ENCODE data around the gene IL22RA1. TPM values are rescaled to one million over a fixed set of nuclear protein-coding genes. Genes with fewer than 3 reads are reported as not detected.

The IL22RA1 gene
- total RNA-seq, 1 donor from 2014 or later, result 0.21 TPM

DNA sequence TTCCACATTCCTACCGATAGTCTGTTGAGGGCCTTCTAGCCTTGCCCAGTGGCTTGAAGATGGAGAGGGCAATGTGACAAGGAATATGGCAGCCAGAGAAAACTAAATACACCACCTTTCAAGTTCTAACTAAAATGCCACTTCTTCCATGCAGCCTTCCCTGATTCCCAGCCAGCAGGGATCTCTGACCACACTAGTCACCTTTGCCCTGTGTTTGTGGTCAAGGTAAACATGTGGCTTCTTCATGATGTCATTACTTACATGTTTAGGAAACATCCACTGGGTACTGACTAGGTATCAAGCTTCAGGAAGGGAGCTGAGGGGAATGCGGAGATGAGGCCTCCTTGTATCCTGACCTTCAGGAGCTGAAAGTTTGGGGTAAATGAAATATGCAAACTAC lies 22.6 kb upstream of the IL22RA1 start:
- DNase-seq (ENCODE audit: low spot score), result no peak

DNA sequence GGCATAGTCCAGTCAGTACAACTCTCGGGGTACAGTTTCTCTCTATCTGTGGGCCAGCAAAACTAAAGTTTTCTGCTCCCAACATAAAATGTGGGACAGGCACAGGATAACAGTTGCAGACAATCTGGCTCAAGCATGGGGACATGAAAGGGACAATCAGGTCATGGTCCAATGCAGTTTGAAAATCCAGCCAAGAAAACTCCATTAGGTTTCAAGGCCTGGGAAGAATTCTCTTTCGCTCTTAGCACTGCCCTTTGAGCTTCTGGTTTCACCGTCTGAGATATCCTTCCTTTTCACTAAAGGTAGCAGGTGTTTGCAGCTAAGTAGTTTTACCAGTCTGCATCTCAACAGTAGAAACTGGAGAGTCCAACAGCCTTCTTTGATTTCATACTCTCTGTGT lies 21.1 kb upstream of the IL22RA1 start:
- no peak for DNase-seq (ENCODE audit: low spot score)

DNA sequence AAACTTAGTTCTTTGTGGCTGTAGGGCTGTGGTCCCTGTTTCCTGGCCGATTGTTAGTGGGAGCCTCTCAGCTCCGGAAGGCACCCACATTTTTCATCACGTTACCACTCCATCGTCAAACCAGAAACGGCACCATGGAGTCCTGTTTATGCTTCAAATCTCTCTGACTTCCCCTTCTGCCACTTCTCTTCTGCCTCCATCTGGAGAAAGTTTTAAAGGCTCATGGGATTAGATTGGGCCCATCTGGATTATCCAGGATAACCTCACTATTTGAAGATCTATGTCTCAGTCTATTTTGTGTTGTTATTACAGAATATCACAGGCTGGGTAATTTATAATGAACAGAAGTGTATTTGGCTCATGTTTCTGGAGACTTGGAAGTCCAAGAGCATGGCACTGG lies 19.3 kb upstream of the IL22RA1 start:
- DNase-seq (ENCODE audit: low spot score), result no peak

DNA sequence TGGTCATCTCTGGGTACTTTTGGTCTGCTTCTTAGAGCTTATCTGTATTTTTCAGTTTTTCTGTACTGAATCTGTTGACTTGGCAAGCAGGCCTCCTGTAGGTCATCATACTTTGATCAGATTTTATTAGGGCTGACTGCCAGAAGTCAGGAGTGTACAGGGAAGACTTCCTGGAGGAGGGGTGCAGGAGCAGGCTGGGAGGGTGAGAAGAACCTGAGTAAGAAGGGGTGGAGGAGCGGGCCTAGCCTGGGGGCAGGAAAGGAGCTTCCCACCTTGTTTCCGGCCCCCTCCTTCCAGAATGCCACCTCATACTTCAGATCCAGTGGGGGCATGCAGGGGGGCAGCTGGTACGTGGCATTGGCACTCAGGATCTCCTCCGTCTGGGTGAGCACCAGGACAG lies 18.3 kb upstream of the IL22RA1 start:
- DNase-seq (ENCODE audit: low spot score), result no peak

DNA sequence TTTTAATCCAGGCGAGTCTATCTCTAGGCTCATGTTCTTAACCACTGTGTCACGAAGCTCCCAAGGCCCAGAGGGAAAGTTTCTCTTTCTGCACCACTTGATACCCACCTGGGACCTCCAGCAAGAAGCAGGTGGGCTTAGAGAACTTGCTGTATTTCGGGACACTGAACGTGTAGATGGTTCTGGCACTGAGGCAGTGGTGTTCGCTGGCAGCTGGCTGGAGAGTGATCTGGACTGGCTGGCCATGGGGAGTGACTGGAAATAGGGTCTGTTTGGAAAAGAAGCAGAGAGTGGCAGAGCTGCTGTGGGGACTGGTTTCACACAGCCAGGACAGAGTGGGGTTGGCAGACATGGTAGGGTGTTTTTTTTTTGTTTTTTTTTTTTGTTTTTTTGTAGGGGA lies 16.4 kb upstream of the IL22RA1 start:
- no peak for DNase-seq (ENCODE audit: low spot score)

DNA sequence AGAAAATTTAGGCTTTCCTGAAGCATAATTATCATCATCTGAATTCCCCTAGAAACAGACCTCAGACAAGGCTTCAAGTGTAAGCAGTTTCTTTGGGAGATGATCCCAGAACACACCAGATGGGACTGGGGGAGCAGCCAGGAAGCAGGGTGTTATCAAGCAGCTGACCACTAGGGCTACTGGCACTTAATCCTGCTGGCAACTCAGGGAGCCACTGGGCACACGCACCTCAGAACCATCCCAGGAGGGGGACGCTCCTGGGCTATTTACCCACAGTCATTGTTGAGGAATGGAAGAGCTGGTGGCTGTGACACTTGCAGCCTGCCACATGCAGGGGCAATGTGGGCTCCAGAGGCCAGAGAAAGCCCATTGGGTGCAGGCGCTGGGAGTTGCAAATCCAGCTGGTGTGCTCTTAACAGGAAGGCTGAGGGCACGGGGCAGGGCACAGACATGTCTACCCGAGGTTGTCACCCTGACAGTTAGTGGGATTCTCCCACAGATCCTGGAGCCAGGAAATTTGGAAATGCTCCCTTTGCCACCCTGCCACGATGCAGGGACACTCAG lies 15.1 kb upstream of the IL22RA1 start:
- no peak for DNase-seq (ENCODE audit: low spot score)

DNA sequence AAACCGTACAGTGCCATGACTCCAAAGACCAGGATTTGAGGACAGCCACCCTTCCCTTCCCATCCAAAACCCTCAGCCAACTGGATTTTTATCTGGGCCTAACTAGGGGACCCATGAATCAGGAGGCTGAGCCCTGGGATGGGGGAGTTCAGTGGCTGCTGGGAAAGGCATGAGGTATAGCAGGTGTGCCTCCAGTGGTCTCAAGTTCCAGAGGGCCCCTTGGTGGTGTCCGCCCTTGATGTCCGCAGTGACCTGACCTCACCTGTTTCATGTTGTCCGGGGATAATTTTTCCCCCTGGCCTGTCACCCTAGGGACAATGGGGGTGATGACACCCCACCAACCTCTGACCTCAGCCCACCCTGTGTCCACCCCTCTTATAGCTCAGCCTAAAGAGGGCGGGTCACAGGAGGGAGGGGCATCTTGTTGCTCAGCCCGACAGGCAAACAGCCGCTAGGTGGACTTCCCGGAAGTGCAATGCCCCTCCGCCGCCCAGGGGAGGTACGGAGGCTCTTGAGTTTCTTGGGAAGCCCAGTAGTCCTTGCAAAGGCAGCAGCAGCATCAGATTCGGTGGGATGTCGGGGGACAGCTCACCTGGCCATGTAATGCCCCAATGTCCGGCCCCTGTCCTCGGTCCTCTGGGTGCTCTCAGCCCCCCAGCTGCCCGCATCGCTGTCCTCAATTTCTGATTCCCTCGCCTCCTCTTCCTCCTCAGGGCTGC lies 13.8 kb upstream of the IL22RA1 start:
- no peak for DNase-seq (ENCODE audit: low spot score)

DNA sequence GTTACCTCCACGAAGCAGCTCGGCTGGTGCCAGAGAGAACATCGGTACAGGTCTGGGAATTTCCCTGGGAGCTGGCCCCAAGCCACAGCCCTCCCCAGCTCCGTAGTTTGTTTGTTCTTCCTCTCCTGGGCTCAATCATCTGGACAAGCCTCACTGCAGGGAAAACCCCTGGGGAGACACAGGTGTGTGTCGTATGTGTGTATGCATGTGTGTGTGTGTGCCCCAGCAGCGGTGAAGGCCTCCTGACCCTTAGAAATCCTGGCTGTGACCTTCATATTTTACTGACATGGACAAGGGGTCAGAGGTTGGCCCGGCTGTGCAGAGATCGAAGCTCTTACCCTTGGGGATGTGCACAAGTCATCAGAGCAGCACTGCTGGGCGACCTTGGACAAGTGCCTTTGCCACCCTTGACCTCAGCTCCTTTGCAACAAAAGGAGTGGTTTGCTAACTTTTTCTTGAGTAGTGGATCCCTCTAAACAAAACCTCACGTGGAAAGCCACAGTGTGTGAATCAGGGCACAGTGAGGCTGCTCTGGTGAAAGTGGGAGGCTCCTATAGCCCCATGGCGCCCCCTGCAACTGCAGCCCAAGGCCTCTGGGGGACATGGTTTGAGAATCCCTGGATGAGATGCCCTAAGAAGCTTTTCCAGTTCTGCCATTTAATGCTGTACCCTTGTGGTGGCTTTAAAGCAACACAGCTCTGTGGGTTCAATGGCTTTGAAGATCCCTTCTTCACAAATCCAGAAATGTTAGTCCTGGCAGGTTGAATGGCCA lies 12.3 kb upstream of the IL22RA1 start:
- DNase-seq (ENCODE audit: low spot score), result no peak

DNA sequence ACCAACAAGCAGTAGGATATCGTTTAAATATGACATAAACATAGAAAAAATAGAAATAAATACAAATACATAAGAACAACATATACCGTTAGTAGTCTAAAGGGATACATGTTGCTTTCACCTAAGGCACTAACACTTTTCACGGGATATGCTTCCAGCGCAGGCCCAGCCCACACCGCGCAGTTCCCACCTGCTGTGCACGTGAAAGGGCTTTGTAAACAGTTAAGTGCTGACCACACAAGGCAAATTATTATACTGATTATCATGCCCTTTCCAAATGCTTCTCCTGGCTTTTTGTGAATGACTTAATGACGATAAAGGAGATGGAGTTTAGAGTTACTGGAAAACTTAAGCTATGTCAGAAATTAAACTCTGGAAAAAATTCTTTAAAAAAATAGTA lies 11.3 kb upstream of the IL22RA1 start:
- DNase-seq (ENCODE audit: low spot score), result no peak

DNA sequence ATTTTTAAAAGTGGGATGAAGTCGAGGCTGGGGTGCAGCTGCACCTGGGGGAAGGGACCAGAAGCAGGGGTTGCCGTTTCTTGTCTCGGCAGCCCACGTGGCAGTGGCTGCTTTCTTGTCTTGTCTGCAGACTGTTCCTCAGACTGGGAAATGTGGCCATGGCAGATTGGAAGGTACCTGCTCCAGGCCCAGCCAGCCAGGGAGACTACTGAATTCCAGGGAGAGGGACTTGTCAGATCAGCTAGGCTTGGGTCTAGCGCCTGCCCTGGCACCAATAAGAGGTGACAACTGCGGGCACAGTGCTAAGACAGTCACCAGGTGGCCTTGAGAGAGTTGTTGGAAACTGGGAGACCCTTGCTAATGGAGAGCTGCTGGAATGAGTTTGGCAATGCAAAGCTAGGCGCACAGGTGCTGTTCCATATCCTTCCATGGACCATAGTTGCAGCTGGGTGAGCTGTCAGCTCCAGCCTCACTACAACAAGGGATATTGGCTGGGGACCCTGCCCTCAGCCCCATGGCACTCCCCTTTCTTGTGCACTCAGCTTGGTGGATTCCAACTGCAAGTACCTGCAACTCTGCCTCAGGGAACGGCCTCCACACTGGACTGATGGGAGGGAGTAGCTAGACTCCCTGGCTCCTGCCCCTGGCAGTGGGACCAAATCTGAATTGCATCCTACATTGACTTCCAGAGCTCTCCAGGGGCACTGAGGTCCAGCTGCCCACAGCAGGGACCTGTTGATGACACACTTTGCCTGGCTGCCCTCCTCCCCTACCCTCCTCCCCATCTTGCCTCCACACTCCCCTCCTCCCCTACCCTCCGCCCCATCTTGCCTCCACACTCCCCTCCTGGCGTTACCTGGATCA lies 9.9 kb upstream of the IL22RA1 start:
- DNase-seq (ENCODE audit: low spot score), result no peak

DNA sequence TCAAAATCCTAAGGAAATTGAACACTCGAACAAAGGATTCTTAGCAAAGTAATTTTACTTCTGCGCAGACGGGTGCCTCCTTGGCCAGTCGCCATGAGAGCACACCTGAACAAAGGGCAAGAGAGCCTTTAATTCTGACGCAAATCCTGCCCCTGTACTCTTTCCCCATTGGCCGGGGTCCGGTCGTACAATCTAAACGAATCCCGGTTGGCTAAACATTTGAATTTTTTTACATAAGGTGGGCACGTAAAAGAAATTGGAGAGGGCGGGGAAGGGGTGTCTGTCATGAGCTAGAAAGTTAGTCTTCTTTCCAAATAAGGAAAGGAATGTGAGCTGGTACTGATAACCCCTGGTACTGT lies 8.2 kb upstream of the IL22RA1 start:
- DNase-seq (ENCODE audit: low spot score), result no peak

DNA sequence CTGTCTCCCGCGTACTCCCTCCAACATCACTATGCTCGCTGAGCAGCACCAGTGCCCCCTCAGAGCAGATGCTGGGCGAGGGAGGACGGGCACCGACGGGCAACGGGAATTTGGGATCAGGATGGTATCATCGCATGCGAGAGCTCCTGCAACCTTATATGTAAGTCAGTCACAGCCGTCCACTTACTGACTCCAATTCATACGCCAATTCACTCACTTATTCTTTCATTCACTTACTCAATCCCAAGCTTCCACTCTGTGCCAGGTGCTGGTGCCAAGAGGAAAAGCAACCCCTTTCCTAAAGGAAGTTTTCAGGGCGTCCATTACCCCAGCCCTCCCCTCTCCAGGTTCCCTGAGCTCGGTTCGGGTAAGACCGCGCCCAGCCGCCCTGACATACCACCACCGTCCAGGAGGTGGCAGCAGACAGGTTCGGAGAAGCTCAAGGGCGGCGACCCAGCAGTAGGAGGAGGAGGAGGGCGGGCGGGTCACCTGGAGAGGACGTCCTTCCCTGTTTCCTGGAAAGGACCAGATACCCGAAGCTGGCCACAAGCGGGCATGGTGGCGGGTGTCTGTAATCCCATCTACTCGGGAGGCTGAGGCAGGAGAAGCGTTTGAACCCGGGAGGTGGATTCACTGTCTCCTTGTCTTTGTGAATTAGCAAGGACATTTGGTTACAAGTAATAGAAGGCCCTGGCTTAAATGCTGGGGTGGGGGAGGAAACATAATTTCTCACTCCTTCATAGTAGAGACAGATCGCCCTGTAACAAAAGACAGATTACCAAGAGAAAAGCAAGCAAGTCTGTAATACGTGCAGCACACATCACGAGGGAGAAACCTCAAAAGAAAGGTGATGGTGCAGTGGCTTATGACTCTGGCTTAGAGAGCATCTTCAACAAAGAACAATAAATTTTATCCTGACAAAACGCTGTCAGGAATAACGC lies 7.6 kb upstream of the IL22RA1 start:
- peak; percentile 91 for DNase-seq (ENCODE audit: low spot score)

DNA sequence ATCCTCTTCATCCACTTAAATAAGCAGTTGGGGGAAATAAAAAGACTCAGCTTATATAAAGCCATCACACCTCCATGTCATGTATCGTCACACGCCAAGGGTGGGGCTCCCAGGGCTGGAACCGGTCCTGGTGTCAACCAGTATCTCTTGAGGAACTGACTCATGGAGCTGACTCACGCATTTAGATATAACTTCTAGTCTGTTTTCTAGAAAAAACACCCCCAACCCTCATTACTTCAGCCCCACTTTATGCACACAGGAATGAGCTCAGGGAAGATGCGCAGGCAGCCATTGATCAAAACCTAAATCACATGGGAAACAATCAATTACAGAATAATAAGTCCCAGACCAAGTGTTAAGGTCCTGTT lies 6.9 kb upstream of the IL22RA1 start:
- no peak for DNase-seq (ENCODE audit: low spot score)

DNA sequence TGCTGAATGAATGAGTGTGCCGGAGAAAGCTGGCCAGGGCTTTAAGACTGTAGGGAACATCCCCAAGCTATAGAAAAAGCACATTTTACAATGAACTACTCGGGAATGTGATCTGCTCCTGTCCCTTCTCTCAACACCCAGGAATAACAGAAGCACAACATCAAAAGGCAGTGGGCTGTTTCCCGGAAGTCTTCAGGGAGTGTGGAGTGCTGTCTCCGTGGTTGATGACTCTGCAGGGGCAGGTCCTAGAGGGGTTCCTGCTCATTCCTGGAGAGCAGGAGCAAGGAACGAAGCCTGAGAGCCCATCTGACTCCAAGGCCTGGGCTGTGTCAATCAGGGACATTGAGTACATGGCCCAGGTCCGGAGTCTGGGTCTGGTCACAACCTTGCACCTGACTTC lies 4.9 kb upstream of the IL22RA1 start:
- DNase-seq (ENCODE audit: low spot score), result no peak

DNA sequence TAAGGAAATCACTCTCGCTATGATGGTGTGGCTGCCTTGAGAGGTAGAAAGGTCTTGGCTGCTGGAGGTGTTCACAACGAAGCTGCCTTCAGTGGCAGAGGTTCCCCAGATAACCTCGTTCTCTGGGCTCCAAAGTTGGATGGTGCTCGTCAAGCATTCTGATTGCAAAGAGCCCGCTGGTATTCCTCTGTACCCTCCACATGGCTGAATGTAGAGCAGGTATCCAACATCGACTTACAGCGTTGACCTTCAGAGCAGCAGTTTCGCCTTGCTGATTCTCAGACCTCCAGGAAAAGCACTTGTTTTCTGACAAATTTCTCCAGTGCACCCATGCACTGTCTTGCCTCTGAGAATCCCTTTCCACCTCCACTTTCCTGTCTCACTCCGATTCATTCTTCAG lies 4.3 kb upstream of the IL22RA1 start:
- no peak for DNase-seq (ENCODE audit: low spot score)

DNA sequence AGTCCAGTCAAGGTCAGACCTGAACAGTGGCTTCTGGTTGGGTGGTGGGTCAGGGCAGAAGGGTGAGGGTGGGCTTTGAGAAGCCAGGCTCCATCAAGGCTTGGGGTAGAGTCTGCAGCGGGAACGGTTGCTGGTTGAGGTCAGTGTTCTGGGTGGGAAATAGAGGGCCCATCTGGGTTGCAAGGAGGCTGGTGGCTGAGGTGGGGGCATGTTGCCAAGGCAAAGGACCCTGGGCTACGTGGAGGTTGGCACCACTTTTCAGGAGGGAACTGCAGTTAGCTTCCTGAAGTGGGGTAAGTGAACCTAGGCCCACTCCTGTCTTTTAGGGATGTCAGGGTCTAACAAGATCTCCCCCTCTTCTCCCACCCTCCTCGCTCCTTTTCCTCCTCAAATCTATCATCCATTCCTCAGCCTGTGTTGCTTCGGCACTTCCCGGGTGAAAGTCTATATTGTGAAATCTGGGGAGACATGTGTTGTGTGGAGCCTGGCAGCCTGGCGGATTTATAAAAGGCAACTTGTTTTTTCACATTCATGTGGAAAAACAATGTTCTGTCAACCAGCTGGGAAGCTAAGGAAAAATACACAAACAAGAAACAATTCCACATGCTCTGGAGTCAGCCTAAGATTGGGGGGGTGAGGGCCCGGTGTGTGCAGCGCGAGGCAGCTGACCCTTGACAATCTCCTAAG lies 1.5 kb downstream of the IL22RA1 start:
- DNase-seq (ENCODE audit: low spot score), result no peak

DNA sequence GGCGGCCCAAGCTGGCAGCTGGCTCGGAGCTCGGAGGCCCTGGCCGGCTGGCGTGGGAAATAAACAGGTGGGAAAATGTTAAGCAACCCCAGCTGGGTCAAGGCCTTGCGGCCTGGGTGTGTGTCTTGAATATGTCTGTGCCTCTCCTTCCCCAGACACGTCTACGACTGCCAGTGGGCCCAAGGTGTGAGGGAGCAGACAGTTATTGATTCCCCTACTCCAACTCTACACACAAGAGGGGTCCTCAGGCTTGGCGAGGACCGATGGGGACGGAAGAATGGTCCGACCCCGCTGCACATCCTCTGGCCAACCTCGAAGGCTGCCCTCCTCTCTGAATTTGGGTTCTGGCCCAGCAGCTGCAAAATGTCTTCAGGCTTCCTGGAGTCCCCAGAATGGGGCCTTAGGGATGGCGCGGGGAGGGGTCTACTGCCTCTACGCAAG lies 2.2 kb downstream of the IL22RA1 start:
- no peak for DNase-seq (ENCODE audit: low spot score)

DNA sequence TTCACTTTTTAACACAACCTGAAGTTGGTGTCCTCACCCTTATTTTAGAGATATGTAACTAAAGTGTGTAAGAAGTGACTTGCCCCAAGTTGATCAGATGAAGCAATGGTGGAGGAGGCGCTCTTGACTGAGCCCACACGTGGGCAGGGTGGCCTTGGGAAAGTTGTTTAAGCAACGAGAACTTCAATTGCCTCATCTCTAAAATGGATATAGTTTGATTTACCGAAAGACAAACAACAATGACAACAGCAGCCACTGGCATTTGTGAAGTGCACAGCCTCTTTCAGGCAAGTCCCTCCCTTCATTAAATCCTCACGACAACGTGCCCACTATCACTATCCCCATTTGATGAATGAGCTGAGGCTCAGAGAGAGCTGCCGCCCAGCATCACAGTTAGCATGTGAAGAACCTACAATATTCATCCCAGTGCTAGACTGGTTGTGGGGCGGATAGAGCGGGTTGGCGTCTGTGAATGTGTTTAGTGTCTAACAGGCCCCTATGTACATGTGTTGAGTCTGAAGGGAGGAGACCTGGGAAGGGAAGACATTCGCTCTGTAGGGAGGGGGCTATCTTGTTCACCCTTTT lies 3.0 kb downstream of the IL22RA1 start:
- DNase-seq (ENCODE audit: low spot score), result no peak

DNA sequence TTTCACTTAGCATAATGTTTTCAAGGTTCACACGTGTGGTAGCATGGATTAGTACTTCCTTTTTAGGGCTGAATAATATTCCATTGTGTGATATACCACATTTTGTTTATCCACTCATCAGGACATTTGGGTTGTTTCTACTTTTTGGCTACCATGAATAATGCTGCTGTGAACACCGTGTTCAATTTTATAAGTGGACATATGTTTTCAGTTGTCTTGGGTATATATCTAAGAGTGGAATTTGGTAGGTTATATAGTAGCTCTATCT lies 3.8 kb downstream of the IL22RA1 start:
- DNase-seq (ENCODE audit: low spot score), result no peak

DNA sequence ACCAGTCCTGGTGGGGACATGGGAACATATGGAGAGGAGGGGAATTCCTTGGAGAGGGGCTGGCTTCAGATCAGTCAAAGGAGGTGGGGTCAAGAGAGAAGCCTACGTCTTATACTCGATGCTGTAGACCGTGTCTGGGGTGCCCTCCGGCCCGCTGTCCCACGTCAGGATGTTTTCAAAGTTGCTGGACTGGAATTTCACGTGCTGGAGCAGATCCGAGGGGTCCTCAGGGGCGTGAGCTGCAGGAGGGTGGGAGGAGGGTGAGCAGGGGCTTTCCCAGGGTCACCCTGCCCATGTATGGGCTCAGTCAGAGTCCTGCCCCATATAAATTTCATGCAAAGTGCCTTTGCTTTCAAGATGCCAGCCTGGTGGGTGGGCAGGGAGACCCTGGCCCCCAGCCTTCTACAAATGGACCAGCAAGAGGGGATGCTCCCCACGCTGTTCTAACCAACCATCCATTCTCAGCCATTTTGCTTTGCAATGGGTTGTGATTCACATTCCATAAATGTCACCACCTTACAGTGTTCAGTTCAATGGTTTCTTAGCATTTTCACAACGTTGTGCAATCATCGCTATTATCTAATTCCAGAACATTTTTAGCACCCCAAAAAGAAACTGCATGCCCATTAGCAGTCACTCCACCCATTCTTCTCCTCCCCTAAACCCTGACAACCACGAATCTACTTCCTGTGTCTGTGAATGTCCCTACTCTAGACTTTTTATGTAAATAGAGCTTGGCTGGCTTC lies 4.3 kb downstream of the IL22RA1 start:
- DNase-seq (ENCODE audit: low spot score), result no peak

Measured in ureter (tissue), 1 donor.